Ascending aorta (tissue), 2 donors: Measurements from ENCODE around the gene DDHD1. TPM values are rescaled to one million over a fixed set of nuclear protein-coding genes. Genes with fewer than 3 reads are reported as not detected.

Source experiments
- DNase-seq, 2 donors: peaks; one replicate each; pipeline ENCODE4 v3.0.0-alpha.2; 2019; ENCODE audit warnings: low spot score in 2 of 2
- H3K27ac ChIP-seq, 2 donors: fragments of 200-600 bp; sonication (generic); one replicate each; pipeline ENCODE4 v1.5.1; 2016 to 2017; ENCODE audit warnings: mild to moderate bottlenecking in 1 of 2
- H3K27me3 ChIP-seq: fragments of 200-600 bp; sonication (generic); one replicate; pipeline ENCODE4 v1.5.1; 2017
- H3K36me3 ChIP-seq, 2 donors: fragments of 200-600 bp; sonication (generic); one replicate each; pipeline ENCODE4 v1.5.1; 2016
- H3K4me1 ChIP-seq, 2 donors: fragments of 200-600 bp; sonication (generic); one replicate each; pipeline ENCODE4 v1.5.1; 2016 to 2017; ENCODE audit warnings: mild to moderate bottlenecking in 1 of 2
- H3K4me3 ChIP-seq, 2 donors: fragments of 200-600 bp; sonication (generic); one replicate each; pipeline ENCODE4 v1.5.1; 2016 to 2017; ENCODE audit warnings: mild to moderate bottlenecking in 1 of 2
- H3K9me3 ChIP-seq, 2 donors: fragments of 200-600 bp; sonication (generic); one replicate each; pipeline ENCODE4 v1.5.1; 2016
- intact Hi-C: fragments of 100-400 bp; cut with DNase I; formaldehyde crosslinking; loops from one replicate; pipeline ENCODE4 v1.15.1; 2023
- total RNA-seq: library from RNA; depleted of rRNA; stranded (reverse); fragments of >200 nt; gene quantifications from one replicate; pipeline ENCODE4 v1.1.0, GENCODE V29; 2016
- TF ChIP-seq, protein P1 (sequence below), 3 experiments: fragments of 200-600 bp in 2 of 3; fragments of 450-650 bp in 1 of 3; sonication (generic) in 2 of 3; IDR thresholded peaks; one replicate each; pipeline ENCODE4 v1.5.1; 2016 to 2019; ENCODE audit warnings: antibody characterized with exemption in 3 of 3, mild to moderate bottlenecking in 1 of 3, moderate library complexity in 1 of 3

The DDHD1 gene
- total RNA-seq, 1 donor from 2014 or later = 21.3 TPM

DNA sequence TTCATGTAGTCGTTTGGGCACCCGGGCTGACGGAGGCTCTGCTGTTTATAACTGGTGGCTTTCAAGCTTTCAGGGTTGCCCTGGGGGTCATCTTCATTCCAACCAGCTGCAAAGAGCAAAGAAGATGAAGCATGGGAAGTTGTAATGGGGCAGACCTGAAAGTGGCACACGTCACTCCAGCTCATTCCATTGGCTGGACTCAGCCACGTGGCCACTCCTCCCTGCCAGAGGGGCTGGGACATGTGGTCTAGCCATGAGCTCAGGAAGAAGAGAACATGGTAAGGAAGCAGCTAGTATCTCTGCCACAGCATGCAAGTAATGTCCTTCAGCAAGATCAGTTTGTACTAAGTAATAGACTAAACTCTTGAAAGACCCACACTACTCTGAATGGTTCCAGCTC lies 150.5 kb downstream of the DDHD1 start:
- Histone ChIP-seq H3K9me3 (no peaks in the 10 kb centered on the region), H3K4me1 (peaks cover 0 to 4% of the 10 kb centered on the region in 2 donors), H3K36me3 (no peaks in the 10 kb centered on the region), H3K27me3 (no peaks in the 10 kb centered on the region), H3K4me3 (no peak overlapping the region), H3K27ac (no peak overlapping the region)
- TF ChIP-seq, protein P1, sequence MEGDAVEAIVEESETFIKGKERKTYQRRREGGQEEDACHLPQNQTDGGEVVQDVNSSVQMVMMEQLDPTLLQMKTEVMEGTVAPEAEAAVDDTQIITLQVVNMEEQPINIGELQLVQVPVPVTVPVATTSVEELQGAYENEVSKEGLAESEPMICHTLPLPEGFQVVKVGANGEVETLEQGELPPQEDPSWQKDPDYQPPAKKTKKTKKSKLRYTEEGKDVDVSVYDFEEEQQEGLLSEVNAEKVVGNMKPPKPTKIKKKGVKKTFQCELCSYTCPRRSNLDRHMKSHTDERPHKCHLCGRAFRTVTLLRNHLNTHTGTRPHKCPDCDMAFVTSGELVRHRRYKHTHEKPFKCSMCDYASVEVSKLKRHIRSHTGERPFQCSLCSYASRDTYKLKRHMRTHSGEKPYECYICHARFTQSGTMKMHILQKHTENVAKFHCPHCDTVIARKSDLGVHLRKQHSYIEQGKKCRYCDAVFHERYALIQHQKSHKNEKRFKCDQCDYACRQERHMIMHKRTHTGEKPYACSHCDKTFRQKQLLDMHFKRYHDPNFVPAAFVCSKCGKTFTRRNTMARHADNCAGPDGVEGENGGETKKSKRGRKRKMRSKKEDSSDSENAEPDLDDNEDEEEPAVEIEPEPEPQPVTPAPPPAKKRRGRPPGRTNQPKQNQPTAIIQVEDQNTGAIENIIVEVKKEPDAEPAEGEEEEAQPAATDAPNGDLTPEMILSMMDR (IDR thresholded peaks at IDR 0.05) = no peak
- DNase-seq = no peak
- intact Hi-C loops = no loop called here

DNA sequence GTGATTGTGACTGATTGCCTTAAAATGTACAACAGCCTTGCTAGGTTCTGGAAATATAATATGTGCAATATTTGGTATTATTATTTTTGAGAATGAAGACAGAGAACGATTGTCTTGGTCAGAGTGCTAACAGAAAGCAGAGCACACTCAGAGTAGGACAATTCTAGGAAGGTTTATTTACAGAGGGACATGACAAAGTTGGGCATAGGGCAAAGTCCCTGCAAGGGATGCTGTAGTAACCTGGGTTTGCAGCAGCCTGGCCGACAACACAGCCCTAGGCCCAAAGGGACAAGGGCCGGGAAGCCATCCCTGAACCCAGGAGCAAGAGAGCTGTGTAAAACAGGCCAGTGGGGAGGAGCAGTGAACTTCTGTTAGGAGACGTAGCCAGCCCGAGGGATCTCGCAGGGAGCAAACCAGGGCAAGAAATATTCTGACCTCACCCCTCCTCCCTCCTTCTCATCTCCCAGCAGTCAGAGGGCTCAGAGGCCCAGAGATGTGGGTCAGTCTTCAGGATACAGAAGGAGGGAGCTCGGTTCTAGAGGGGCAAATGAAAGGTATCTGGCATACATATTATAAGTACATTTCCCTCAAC lies 151.2 kb downstream of the DDHD1 start:
- Histone ChIP-seq H3K36me3 (no peaks in the 10 kb centered on the region), H3K4me1 (peaks cover 0 to 4% of the 10 kb centered on the region in 2 donors), H3K4me3 (no peak overlapping the region), H3K27me3 (no peaks in the 10 kb centered on the region), H3K27ac (no peak overlapping the region), H3K9me3 (no peaks in the 10 kb centered on the region)
- intact Hi-C loops = no loop called here
- no peak for DNase-seq
- TF ChIP-seq, protein P1 (IDR thresholded peaks at IDR 0.05) = no peak

DNA sequence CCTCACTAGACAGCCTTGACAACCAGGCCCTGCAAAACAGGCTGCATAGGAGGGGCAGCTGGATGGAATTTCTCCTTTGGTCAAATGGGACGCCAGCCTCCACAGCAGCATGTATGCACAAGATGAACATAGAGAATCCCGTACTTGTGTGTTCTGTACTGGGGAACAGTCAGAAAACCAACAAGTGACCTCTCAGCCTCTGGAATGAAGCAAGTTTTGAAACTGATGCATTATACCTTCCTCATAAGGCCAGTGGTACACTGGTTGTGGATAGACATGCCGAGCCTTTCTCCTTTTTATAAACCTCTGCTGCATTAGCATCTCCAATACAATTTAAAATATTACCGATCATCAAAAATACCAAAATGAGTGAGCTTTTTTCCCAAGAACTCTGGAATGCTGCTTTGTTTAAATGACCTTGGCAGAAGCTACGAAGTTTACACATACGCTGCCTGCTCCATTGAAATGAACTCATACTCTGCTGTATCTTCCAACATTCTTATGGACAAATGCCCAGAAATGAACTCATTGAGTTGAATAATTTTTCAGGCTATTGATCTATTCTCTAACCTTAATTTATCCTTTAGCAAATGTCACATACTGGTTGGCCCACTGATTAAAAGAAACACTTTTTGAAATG lies 154.6 kb downstream of the DDHD1 start:
- peak overlapping the region; percentile 4 to 34 for H3K27ac ChIP-seq
- intact Hi-C loops = no loop called here
- H3K9me3 ChIP-seq = no peaks in the 10 kb centered on the region
- TF ChIP-seq, protein P1 (IDR thresholded peaks at IDR 0.05) = no peak
- no peaks in the 10 kb centered on the region for H3K36me3 ChIP-seq
- H3K4me3 ChIP-seq = no peak overlapping the region
- H3K4me1 ChIP-seq = peaks cover 0 to 4% of the 10 kb centered on the region in 2 donors
- DNase-seq = no peak
- no peaks in the 10 kb centered on the region for H3K27me3 ChIP-seq

DNA sequence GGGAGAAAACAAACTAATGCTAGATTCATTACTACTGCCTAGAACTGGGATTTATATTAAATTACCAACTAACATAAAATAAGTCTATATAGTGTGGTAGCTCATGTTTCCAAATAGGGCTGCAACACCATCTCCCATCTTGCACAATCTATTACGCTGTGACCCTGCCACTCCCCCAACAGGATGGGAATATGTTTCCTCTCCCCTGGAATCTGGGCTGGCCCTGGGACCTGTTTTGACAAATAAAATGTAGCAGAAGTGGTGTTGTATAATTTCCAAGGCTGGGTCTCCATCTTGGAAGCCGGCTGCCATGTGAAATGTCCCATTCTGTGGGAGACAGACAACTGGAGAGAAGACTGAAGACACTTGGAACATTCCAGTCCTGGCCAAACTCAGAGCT lies 156.6 kb downstream of the DDHD1 start:
- no peaks in the 10 kb centered on the region for H3K27me3 ChIP-seq
- TF ChIP-seq, protein P1 (IDR thresholded peaks at IDR 0.05) = no peak
- H3K36me3 ChIP-seq = no peaks in the 10 kb centered on the region
- H3K9me3 ChIP-seq = no peaks in the 10 kb centered on the region
- peaks cover 0 to 4% of the 10 kb centered on the region in 2 donors for H3K4me1 ChIP-seq
- H3K27ac ChIP-seq = no peak overlapping the region
- no peak overlapping the region for H3K4me3 ChIP-seq
- intact Hi-C loops = no loop called here
- DNase-seq = no peak

DNA sequence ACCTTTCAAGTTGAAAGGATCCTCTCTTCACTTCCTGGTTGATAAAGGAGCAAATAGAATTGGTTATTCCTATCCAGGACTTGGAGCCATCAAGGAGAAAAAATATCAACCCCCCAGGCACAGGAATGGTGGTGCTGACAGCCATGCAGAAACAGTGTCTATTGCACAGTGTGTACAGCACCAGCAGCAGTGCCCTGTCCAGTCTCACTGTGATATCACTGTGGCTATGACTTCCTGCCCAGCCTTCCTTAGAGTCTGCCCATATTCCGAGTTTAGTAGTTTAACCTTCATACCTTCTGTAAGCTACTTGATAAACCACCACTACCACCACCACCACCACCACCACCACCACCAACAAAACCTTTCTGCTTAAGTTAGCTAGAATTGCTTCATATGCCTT lies 157.1 kb downstream of the DDHD1 start:
- no peaks in the 10 kb centered on the region for H3K36me3 ChIP-seq

More for the DNA sequence above, 157.1 kb downstream of the DDHD1 start:
- intact Hi-C loops = no loop called here
- Histone ChIP-seq H3K27me3 (no peaks in the 10 kb centered on the region), H3K9me3 (no peaks in the 10 kb centered on the region), H3K27ac (no peak overlapping the region), H3K4me3 (no peak overlapping the region), H3K4me1 (peaks cover 0 to 4% of the 10 kb centered on the region in 2 donors)
- DNase-seq = no peak
- TF ChIP-seq, protein P1 (IDR thresholded peaks at IDR 0.05) = no peak
